NCI-H146 treated with DMSO at 0.1 percent for 48 hours (cell line): ENCODE data around the gene NUDT22.

Experiments used
- DNase-seq: peaks from one replicate; lab custom pipeline; 2025; ENCODE audit not compliant: unreplicated experiment; lab: John Stamatoyannopoulos, UW

Gene NUDT22

GRCh38 chr11:64226507-64227051, 505 bp downstream of the NUDT22 start:
- peak; percentile 21 for DNase-seq

GRCh38 chr11:64227405-64227956, 1.4 kb downstream of the NUDT22 start:
- no peak for DNase-seq

DNA sequence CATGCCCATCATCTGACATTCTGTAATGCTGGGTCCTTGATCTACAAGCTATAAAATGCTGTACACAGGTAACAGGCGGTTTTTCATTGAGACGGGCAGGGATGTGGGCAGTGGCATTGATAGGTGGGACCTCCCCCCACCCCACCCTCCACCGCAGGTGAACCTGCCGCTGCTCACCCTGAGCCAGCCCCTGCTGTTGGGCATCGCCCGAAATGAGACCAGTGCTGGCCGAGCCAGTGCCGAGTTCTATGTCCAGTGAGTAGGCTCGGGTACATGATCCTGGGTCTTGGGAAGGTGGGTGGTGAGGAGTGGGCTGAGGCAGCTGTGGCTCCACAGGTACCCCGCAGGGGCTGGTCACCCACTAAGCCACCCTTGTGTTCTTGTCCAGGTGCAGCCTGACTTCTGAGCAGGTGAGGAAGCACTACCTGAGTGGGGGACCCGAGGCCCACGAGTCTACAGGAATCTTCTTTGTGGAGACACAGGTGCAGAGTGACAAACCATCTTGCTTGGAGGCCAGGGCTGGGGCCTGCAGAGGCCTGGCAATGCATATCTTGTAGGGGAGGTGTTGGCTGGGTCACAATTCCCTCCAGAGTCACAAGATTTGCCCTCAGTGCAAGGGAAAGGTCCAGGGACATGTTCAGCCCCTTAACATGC, 3.1 kb downstream of the NUDT22 start:
- no peak for DNase-seq

DNA sequence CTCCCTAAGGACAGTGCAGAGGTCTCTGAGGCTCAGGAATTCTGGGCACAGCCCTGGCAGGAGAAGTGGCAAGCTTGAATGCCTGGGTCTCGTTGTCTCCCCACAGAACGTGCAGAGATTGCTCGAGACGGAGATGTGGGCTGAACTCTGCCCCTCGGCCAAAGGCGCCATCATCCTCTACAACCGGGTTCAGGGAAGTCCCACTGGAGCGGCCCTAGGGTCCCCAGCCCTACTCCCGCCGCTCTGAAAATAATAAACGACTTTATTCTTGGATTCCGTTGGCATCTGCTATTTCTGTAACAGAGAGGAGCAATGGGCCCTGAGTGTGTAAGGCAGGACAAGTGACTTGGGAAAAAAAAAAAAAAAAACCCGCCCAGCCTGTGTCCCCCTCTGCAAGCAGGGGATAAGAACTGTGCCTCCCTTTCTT, 3.7 kb downstream of the NUDT22 start:
- no peak for DNase-seq

DNA sequence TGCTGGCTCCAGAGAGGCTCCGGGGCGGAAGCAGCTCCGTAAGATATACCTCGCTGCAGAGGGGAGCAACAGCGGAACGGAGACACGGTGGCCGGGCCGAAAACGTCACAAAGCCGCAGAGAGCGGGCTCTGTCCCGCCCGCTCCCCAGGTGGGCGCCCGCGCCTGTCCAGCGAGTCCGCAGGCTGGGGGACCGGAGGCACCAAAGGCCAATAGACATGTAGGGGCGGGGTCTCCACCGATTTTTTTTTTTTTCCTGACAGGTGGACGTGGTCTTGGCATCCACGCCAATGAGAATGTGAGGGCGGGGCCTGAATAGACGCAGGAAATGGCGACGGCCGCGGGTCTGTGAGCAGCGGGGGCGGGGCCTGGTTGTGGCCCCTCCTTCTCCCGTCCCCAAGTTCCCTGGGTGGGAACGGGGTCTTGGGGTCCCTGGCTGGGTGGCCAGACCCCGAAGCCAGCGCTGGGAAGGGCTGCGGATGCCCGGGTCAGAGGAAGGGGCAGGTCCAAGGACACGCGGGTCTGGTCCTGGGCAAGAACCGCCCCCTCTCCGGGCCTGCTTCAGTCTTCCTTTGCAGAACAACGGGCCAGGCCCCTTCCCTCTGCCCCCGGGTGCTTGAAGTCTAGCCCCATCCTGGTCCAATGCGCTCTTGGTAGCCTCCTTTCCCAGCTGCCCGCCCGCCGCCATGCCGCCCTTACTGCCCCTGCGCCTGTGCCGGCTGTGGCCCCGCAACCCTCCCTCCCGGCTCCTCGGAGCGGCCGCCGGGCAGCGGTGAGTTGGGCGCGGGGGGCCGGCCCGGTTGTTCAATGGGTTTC, 4.3 kb downstream of the NUDT22 start, which contains the start of gene DNAJC4:
DNAJC4 (plus strand) TSS at position 378 of the 814 bp plus-strand sequence; CDS start at position 685, 307 bp downstream.
- DNase-seq = peak; percentile 93

- no peak for DNase-seq
Measured at GRCh38 chr11:64230985-64231365, 4.9 kb downstream of the NUDT22 start.

- no peak for DNase-seq
Measured at GRCh38 chr11:64231546-64231945, 5.5 kb downstream of the NUDT22 start.

GRCh38 chr11:64232182-64232966, 6.3 kb downstream of the NUDT22 start:
- DNase-seq = no peak

DNA sequence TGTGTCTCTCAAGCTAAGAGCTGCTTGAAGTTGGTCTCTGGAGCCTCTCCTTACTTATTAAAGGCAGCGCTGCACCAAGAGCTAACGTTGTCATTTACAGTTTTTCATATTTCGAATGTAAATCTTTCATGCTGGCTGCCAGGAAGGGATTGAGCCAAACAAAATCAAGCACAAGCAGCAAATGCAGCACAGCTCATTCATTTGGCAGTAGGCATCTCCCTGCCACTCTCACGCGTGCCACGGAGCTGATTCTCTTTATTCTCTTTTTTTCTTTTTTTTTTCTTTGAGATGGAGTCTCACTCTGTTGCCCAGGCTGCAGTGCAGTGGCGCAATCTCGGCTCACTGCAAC, 6.9 kb downstream of the NUDT22 start:
- DNase-seq = no peak

DNA sequence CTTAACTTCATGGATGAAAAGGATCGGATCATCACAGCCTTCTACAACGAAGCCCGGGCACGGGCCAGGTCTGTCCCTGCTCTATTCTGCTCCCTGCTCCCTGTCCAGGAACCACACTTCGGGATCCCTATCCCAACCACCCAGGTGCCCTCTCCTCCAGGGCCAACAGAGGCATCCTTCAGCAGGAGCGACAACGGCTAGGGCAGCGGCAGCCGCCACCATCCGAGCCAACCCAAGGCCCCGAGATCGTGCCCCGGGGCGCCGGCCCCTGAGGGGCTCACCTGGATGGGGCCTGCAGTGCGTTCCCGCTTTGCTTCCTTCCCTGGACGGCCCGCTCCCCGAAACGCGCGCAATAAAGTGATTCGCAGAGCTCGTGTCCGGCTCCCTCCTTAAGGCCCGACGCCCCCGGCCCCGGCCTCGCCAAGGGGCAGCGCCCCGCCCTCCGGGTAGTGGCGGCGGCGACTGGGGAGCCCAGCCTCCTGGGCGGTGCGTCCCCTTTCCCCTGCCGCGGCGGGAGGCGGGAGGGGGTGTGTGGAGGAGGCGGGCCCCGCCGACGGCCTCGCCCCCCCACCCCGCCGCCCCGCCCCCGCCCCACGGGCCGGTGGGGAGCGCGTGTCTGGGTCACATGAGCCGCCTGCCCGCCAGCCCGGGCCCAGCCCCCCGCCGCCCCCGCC, 8.0 kb downstream of the NUDT22 start, which contains the start of gene VEGFB:
VEGFB (plus strand) TSS at position 672 of the 674 bp plus-strand sequence. CDS start 250 bp downstream, outside the sequence.
- peak; percentile 46 for DNase-seq

DNA sequence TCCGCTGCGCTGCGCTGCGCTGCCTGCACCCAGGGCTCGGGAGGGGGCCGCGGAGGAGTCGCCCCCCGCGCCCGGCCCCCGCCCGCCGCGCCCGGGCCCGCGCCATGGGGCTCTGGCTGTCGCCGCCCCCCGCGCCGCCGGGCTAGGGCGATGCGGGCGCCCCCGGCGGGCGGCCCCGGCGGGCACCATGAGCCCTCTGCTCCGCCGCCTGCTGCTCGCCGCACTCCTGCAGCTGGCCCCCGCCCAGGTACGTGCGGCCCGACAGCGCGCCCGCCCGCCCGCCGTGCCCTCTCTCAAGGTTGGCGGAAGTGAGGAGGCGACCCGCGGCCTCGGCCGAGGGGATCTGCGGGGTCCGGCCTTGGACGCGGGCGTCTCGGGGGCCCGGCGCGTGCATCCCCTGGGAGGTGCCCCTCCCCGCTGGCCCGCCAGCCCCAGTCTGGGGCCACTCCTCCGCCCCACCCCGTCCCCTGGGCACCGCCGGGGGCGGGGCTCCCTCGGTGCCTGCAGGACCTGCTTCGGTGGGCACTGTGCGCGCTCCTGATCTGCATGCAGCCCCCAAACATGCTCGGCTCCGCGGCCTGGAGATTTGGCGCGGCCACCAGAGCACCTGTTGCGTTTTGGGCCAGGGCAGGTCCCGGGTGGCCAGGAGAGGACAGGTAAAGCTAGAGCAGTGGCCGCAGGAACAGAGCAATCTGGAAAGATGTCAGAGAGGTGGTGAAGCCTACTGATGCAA, 8.7 kb downstream of the NUDT22 start:
- no peak for DNase-seq

GRCh38 chr11:64235437-64236161, 9.5 kb downstream of the NUDT22 start:
- DNase-seq = no peak

DNA sequence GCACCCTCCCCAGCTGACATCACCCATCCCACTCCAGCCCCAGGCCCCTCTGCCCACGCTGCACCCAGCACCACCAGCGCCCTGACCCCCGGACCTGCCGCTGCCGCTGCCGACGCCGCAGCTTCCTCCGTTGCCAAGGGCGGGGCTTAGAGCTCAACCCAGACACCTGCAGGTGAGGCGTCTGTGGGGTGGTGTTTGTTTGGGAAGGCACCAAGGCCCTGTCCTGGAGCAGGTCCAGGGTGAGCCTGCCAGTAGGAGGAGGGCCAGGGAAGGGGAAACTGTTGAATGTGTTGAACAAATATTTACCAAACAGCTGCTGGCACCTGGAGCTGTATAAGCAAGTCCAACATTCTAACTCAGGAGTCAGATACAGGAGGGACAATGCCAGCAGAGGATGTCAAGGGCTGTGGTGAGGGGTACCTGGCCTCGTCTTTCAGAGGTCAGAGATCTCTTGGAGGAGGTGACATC, 11.4 kb downstream of the NUDT22 start:
- peak; percentile 89 for DNase-seq

GRCh38 chr11:64238076-64238475, 12.0 kb downstream of the NUDT22 start:
- peak; percentile 13 for DNase-seq

- DNase-seq = no peak
Measured at GRCh38 chr11:64238999-64239398, 12.9 kb downstream of the NUDT22 start.

DNA sequence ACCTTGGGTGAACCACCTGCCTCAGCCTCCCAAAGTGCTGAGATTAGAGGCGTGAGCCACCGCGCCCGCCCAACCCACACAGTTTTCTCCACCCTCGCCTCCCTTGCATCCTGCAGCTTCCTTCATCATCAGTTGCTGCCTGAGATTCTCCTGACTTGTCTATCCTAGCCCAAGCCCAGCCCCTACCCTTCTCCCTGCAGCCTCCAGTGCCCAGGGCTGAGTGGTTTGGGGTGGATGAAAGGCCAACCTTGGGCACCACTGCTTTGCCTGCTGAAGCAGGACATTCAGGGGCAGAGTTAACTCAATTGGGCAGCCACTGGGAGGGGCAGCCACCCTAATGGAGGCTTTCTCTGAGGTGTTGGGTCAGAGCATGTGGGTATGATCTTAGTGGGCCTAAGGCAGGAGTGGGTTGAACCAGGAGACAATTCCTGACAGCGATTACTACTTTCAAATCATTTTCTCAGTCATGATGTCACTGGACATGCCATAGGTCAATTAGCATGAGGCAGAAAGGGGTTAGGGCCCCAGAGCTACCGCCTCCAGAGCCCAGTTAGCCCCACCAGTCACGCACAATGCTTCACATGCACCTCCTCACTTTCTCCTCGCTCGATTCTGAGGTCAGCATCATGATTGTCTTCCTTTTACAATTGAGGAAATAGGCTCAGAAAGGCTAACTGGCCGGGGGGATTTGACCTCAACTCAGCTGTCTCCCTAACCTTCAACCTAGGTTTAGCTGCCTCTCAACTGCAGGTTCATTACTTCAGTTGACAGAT, 13.8 kb downstream of the NUDT22 start:
- no peak for DNase-seq

- DNase-seq = peak; percentile 83
Measured at GRCh38 chr11:64240435-64241240, 14.6 kb downstream of the NUDT22 start, which contains the start of gene FKBP2. FKBP2 (plus strand) TSS chr11:64241095; CDS start chr11:64242388, 1,293 bp downstream.

GRCh38 chr11:64241241-64241490, 15.1 kb downstream of the NUDT22 start:
- no peak for DNase-seq
